ENCODE measurements around the gene C11orf98.

C11orf98 gene

DNA sequence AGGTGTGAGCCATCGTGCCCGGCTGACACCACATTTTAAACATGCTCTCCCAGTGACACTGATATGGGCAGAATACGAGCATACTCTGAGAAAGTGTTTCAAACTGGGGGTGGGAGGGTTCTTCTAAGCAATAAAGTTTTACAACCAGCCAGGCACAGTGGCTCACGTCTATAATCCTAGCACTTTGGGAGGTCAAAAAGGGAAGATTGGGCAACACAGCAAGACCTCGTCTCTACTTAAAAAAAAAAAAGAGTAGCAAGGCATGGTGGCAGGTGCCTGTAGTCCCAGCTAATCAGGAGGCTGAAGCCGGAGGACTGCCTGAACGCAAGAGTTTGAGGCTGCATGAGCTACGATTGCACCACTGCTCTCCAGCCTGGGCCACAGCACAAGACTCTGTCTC is 20.8 kb downstream of the C11orf98 start:
- no peak overlapping the region for H3K4me2 ChIP-seq (ENCODE audit: low read length)
- H3K79me2 ChIP-seq (ENCODE audit: control insufficient read depth, low read length): peaks cover 82% of the 10 kb centered on the region
- no peaks in the 10 kb centered on the region for H3K9me2 ChIP-seq (replicated peaks; ENCODE audit: control insufficient read depth, low read length)
- peaks cover 3% of the 10 kb centered on the region; the same call in 1 of the 2 replicates for H4K20me1 ChIP-seq (ENCODE audit: control insufficient read depth, insufficient read depth, low read depth, low read length)
- H3K4me3 ChIP-seq (ENCODE audit: low read length): no peak overlapping the region
- no peak overlapping the region for H3K27ac ChIP-seq (ENCODE audit: low read depth, low read length)
- peaks cover 25% of the 10 kb centered on the region for H3K4me1 ChIP-seq (ENCODE audit: control insufficient read depth, low read length)
- H3F3A ChIP-seq (ENCODE audit: control insufficient read depth, insufficient read depth): no peaks in the 10 kb centered on the region
- H3K27me3 ChIP-seq (ENCODE audit: control insufficient read depth, low read length): no peaks in the 10 kb centered on the region
- no peaks in the 10 kb centered on the region for H3K9me3 ChIP-seq (ENCODE audit: control insufficient read depth, insufficient read depth, low read length)
- peaks cover 70% of the 10 kb centered on the region for H3K36me3 ChIP-seq (ENCODE audit: control insufficient read depth, low read length)
- TF ChIP-seq, protein P1, sequence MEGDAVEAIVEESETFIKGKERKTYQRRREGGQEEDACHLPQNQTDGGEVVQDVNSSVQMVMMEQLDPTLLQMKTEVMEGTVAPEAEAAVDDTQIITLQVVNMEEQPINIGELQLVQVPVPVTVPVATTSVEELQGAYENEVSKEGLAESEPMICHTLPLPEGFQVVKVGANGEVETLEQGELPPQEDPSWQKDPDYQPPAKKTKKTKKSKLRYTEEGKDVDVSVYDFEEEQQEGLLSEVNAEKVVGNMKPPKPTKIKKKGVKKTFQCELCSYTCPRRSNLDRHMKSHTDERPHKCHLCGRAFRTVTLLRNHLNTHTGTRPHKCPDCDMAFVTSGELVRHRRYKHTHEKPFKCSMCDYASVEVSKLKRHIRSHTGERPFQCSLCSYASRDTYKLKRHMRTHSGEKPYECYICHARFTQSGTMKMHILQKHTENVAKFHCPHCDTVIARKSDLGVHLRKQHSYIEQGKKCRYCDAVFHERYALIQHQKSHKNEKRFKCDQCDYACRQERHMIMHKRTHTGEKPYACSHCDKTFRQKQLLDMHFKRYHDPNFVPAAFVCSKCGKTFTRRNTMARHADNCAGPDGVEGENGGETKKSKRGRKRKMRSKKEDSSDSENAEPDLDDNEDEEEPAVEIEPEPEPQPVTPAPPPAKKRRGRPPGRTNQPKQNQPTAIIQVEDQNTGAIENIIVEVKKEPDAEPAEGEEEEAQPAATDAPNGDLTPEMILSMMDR (IDR thresholded peaks at IDR 0.05; ENCODE audit: low read depth, low read length, poor library complexity, severe bottlenecking): no peak
- TF ChIP-seq EZH2phosphoT487 (IDR thresholded peaks at IDR 0.05; ENCODE audit: borderline replicate concordance, low read length): no peak

- no peak overlapping the region for H3K27ac ChIP-seq (ENCODE audit: low read depth, low read length)
- H3K9me3 ChIP-seq (ENCODE audit: control insufficient read depth, insufficient read depth, low read length): no peaks in the 10 kb centered on the region
- H3K27me3 ChIP-seq (ENCODE audit: control insufficient read depth, low read length): no peaks in the 10 kb centered on the region
- no peaks in the 10 kb centered on the region for H4K20me1 ChIP-seq (ENCODE audit: control insufficient read depth, insufficient read depth, low read depth, low read length)
- peaks cover 4% of the 10 kb centered on the region; the same call in 1 of the 2 replicates for H3K79me2 ChIP-seq (ENCODE audit: control insufficient read depth, low read length)
- no peak overlapping the region for H3K4me2 ChIP-seq (ENCODE audit: low read length)
- H3F3A ChIP-seq (ENCODE audit: control insufficient read depth, insufficient read depth): no peaks in the 10 kb centered on the region
- no peaks in the 10 kb centered on the region for H3K4me1 ChIP-seq (ENCODE audit: control insufficient read depth, low read length)
- no peaks in the 10 kb centered on the region for H3K9me2 ChIP-seq (replicated peaks; ENCODE audit: control insufficient read depth, low read length)
- no peak for TF ChIP-seq EZH2phosphoT487 (IDR thresholded peaks at IDR 0.05; ENCODE audit: borderline replicate concordance, low read length)
- TF ChIP-seq, protein P1 (IDR thresholded peaks at IDR 0.05; ENCODE audit: low read depth, low read length, poor library complexity, severe bottlenecking): no peak
- H3K4me3 ChIP-seq (ENCODE audit: low read length): no peak overlapping the region
- peaks cover 89% of the 10 kb centered on the region for H3K36me3 ChIP-seq (ENCODE audit: control insufficient read depth, low read length)
These were observed 32.5 kb downstream of the C11orf98 start for GRCh38 chr11:62632492-62632891.

DNA sequence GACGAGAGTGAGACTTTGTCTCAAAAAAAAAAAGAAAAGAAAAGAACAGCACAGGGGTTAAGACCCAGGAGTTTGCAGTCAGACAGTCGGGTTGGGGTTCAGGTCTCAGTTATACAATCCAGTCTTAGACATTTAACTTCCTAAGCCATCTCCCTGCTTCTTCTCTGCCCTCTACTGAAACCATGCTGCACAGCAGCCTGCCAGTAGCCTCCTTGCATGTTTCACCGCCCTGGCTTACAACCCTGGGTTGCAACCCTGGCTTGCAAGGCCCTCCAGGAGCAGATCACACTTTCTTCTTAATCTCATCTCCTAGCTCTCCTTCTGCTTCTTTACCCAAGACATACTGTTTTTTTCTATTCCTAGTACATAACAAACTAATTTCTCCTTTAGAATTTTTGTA is 37.3 kb downstream of the C11orf98 start:
- TF ChIP-seq EZH2phosphoT487 (IDR thresholded peaks at IDR 0.05; ENCODE audit: borderline replicate concordance, low read length): no peak
- TF ChIP-seq, protein P1 (IDR thresholded peaks at IDR 0.05; ENCODE audit: low read depth, low read length, poor library complexity, severe bottlenecking): no peak
- peaks cover 16% of the 10 kb centered on the region for H3F3A ChIP-seq (ENCODE audit: control insufficient read depth, insufficient read depth)
- H4K20me1 ChIP-seq (ENCODE audit: control insufficient read depth, insufficient read depth, low read depth, low read length): no peaks in the 10 kb centered on the region
- peaks cover 76% of the 10 kb centered on the region for H3K36me3 ChIP-seq (ENCODE audit: control insufficient read depth, low read length)
- no peaks in the 10 kb centered on the region for H3K9me3 ChIP-seq (ENCODE audit: control insufficient read depth, insufficient read depth, low read length)
- H3K79me2 ChIP-seq (ENCODE audit: control insufficient read depth, low read length): no peaks in the 10 kb centered on the region
- no peaks in the 10 kb centered on the region for H3K4me1 ChIP-seq (ENCODE audit: control insufficient read depth, low read length)
- no peak overlapping the region for H3K27ac ChIP-seq (ENCODE audit: low read depth, low read length)
- H3K27me3 ChIP-seq (ENCODE audit: control insufficient read depth, low read length): no peaks in the 10 kb centered on the region
- H3K4me3 ChIP-seq (ENCODE audit: low read length): no peak overlapping the region
- H3K9me2 ChIP-seq (replicated peaks; ENCODE audit: control insufficient read depth, low read length): no peaks in the 10 kb centered on the region
- no peak overlapping the region for H3K4me2 ChIP-seq (ENCODE audit: low read length)
